ENCODE data around the gene SKOR2. TPM values are rescaled to one million over a fixed set of nuclear protein-coding genes. Genes with fewer than 3 reads are reported as not detected.
A peak's percentile ranks its signal among the peaks of the same experiment; 100 is the strongest.
"Not testable (repeated sequence)": the region's sequence is repeated elsewhere in the genome, so short reads cannot be mapped to it uniquely, and the experiment has no call there.

SKOR2 gene
- total and polyA plus RNA-seq, 4 donors, result 0.55 to 5.9 (median 3.2) TPM

DNA sequence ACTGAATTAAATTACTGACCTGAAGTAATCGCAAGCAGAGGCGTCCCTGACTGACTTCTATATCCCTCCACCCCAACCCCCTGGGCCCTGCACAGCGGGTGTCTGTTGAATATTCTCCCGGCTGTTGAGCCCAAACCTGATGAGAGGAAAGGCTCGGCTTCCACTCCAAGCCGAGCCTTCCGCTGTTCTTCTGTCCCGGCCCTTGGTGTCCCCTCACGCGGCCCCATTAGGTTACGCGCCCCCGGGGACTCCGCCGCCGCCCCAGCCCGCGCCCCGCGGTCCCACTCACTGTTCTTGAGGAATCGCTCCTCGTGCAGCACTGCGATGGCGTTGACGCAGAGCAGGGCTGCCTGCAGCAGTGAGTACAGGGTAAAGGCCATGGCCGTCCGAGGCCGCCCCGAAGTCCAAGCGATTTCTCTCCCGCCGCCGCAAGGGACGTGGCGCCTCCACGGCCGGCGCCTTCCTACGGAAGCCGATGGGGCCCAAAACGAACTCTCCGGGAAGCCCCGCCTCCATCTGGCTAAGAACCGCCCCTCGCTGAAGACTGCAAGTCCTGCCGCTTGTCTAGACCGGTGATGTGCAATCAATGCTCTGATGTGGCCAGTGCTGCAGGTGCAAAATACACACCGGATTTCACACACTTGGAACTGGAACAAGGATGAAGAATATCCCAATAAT, 75.4 kb downstream of the SKOR2 start, which contains the start of gene IER3IP1:
Gene IER3IP1, minus strand, starts transcription at position 467 of the 678 bp plus-strand sequence. Its CDS starts 87 bp downstream, at position 380.
- WGBS (ENCODE audit: insufficient coverage), result under 1% methylated on average over 47 of the region's 48 CpGs
- peak within 1 kb of the TSS; percentile 84 for H3K27ac ChIP-seq (ENCODE audit: low read depth, low read length)

DNA sequence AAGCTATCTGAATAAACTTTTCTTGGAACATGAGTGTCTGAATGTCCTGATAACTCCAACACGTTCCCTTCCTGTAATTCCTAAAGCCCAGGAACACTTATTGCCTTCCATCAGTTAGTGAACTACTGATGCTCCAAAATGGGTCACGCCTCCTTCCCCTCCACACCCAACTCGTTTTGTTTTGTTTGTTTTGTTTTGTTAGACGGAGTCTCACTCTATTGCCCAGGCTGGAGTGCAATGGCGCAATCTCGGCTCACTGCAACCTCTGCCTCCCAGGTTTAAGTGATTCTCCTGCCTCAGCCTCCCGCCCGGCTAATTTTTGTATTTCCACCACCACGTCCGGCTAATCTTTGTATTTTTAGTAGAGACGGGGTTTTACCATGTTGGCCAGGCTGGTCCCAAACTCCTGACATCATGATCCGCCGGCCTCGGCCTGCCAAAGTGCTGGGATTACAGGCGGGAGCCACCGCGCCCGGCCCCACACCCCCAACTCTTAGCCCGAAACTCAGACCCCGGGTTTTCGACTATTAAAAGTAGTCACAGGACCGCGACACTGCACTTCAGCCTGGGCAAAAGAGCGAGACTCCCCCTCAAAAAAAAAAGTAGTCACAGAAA, 76.1 kb downstream of the SKOR2 start:
- 3% methylated on average over 12 of the region's 24 CpGs for WGBS (ENCODE audit: insufficient coverage)

More for the DNA sequence above, 75.4 kb downstream of the SKOR2 start, which contains the start of gene IER3IP1:
- peak within 1 kb of the TSS; percentile 88 for H3K4me3 ChIP-seq (ENCODE audit: low read depth, low read length)
- H3K4me1 ChIP-seq (ENCODE audit: control insufficient read depth, insufficient read depth, low read length), result peaks cover 8% of the 10 kb centered on the region
- H3K27me3 ChIP-seq (ENCODE audit: control insufficient read depth, insufficient read depth, low read length), result no peaks in the 10 kb centered on the region
- H3K36me3 ChIP-seq (ENCODE audit: control insufficient read depth, insufficient read depth, low read length), result no peaks in the 10 kb centered on the region
- H3K9me3 ChIP-seq (ENCODE audit: control insufficient read depth, insufficient read depth, low read length), result no peaks in the 10 kb centered on the region
- DNase-seq (ENCODE audit: low read depth in 4 of 6, low spot score in 6 of 6), result peak; percentile 70 to 97 (median 87)

DNA sequence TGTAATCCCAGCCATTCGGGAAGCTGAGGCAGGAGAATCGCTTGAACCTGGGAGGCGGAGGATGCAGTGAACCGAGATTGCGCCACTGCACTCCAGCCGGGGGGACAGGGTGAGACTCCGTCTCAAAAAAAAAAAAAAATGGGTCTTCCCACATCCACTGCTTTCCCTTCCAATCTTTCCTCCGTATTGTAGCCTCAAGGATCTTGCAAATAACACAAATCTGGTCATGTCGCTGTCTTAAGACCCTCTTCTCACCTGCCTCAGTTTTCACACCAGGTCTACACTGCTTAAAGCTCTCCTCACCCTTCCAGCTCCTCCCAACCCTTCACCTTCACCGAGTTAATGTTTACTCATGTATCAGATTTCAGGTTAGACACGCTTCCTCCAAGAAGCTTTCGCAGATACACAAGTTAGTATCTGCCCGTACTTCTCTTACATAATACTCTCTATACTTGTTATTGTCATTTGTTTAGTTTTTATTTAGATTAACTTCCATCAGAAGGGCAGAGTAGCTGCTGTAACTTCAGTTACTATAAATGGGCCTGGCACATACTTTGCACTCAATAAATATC, 76.8 kb downstream of the SKOR2 start:
- H3K36me3 ChIP-seq (ENCODE audit: control insufficient read depth, insufficient read depth, low read length), result no peaks in the 10 kb centered on the region
- no peak for DNase-seq (ENCODE audit: low read depth in 4 of 6, low spot score in 6 of 6)
- no peaks in the 10 kb centered on the region for H3K27me3 ChIP-seq (ENCODE audit: control insufficient read depth, insufficient read depth, low read length)
- H3K9me3 ChIP-seq (ENCODE audit: control insufficient read depth, insufficient read depth, low read length), result no peaks in the 10 kb centered on the region
- WGBS (ENCODE audit: insufficient coverage), result 85% methylated on average over 10 of the region's 13 CpGs
- H3K4me3 ChIP-seq (ENCODE audit: low read depth, low read length), result no peak overlapping the region
- no peak overlapping the region for H3K27ac ChIP-seq (ENCODE audit: low read depth, low read length)
- H3K4me1 ChIP-seq (ENCODE audit: control insufficient read depth, insufficient read depth, low read length), result peaks cover 8% of the 10 kb centered on the region

More for the DNA sequence above, 76.1 kb downstream of the SKOR2 start:
- Histone ChIP-seq H3K27me3 (ENCODE audit: control insufficient read depth, insufficient read depth, low read length) (no peaks in the 10 kb centered on the region), H3K4me1 (ENCODE audit: control insufficient read depth, insufficient read depth, low read length) (peaks cover 8% of the 10 kb centered on the region), H3K4me3 (ENCODE audit: low read depth, low read length) (peak overlapping the region; percentile 88), H3K36me3 (ENCODE audit: control insufficient read depth, insufficient read depth, low read length) (no peaks in the 10 kb centered on the region), H3K9me3 (ENCODE audit: control insufficient read depth, insufficient read depth, low read length) (no peaks in the 10 kb centered on the region), H3K27ac (ENCODE audit: low read depth, low read length) (peak overlapping the region; percentile 84)
- DNase-seq (ENCODE audit: low read depth in 4 of 6, low spot score in 6 of 6), result peak in 1 of 6 donors; percentile 9

DNA sequence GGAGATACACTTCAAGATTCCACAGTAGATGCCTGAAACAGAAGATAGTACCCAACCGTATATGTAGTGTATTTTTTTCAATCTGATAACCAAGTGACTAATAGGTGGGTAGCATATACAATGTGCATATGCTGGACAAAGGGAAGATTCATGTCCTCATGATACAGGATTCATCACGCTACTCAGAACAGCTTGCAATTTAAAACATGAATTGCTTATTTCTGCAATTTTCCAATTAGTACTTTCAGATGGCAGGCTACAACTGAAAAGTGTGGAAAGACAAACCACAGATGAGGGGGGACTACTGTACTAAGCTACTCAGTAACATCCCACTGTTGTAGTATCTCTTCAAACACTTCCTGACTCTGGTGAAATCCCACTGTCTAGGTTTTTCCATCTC, 79.0 kb downstream of the SKOR2 start:
- Histone ChIP-seq H3K4me1 (ENCODE audit: control insufficient read depth, insufficient read depth, low read length) (peaks cover 8% of the 10 kb centered on the region), H3K9me3 (ENCODE audit: control insufficient read depth, insufficient read depth, low read length) (no peaks in the 10 kb centered on the region), H3K27me3 (ENCODE audit: control insufficient read depth, insufficient read depth, low read length) (no peaks in the 10 kb centered on the region), H3K27ac (ENCODE audit: low read depth, low read length) (no peak overlapping the region), H3K4me3 (ENCODE audit: low read depth, low read length) (no peak overlapping the region), H3K36me3 (ENCODE audit: control insufficient read depth, insufficient read depth, low read length) (no peaks in the 10 kb centered on the region)
- no CpG with 5 or more reads among the region's 2 CpGs for WGBS (ENCODE audit: insufficient coverage)
- DNase-seq (ENCODE audit: low read depth in 4 of 6, low spot score in 6 of 6), result no peak

DNA sequence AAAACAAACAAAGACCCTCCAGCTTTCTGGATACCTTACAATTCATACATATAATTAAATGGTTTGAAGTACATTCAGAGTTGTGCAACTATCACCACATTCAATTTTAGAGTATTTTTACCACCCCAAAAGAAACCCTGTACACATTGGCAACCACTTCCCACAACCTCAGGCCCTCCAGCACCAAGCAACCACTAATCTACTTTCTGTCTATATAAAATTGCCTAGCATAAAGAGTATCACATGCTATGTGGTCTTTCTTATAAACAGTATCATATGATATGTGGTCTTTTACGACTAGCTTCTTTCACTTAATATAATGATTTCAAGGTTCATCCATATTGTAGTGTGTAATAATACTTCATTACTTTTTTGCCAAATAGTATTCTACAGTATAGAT, 82.5 kb downstream of the SKOR2 start:
- no CpG with 5 or more reads among the region's 1 CpG for WGBS (ENCODE audit: insufficient coverage)
- Histone ChIP-seq H3K9me3 (ENCODE audit: control insufficient read depth, insufficient read depth, low read length) (no peaks in the 10 kb centered on the region), H3K4me1 (ENCODE audit: control insufficient read depth, insufficient read depth, low read length) (no peaks in the 10 kb centered on the region), H3K27ac (ENCODE audit: low read depth, low read length) (no peak overlapping the region), H3K27me3 (ENCODE audit: control insufficient read depth, insufficient read depth, low read length) (no peaks in the 10 kb centered on the region), H3K4me3 (ENCODE audit: low read depth, low read length) (no peak overlapping the region), H3K36me3 (ENCODE audit: control insufficient read depth, insufficient read depth, low read length) (no peaks in the 10 kb centered on the region)
- DNase-seq (ENCODE audit: low read depth in 4 of 6, low spot score in 6 of 6), result no peak

DNA sequence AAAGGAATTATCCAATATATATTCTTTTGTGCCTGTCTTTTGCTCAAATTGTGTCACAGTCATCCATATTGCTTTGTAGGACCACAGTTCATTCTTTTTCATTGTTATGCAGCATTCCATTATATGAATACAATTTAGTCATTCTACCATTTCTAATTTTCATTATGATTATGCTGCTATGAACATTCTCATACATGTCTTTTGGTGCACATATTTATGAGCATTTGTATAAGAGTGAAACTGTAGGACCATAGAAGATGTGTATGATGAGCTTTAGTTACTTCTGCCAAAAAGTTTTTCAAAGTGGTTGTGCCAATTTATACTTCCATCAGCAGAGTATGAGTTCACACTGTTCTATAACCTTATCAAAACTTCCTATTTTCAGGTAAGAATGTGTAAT, 83.0 kb downstream of the SKOR2 start:
- no peak overlapping the region for H3K27ac ChIP-seq (ENCODE audit: low read depth, low read length)
- H3K4me1 ChIP-seq (ENCODE audit: control insufficient read depth, insufficient read depth, low read length), result no peaks in the 10 kb centered on the region
- no peaks in the 10 kb centered on the region for H3K36me3 ChIP-seq (ENCODE audit: control insufficient read depth, insufficient read depth, low read length)
- H3K9me3 ChIP-seq (ENCODE audit: control insufficient read depth, insufficient read depth, low read length), result no peaks in the 10 kb centered on the region
- no peak for DNase-seq (ENCODE audit: low read depth in 4 of 6, low spot score in 6 of 6)
- H3K27me3 ChIP-seq (ENCODE audit: control insufficient read depth, insufficient read depth, low read length), result no peaks in the 10 kb centered on the region
- no peak overlapping the region for H3K4me3 ChIP-seq (ENCODE audit: low read depth, low read length)

DNA sequence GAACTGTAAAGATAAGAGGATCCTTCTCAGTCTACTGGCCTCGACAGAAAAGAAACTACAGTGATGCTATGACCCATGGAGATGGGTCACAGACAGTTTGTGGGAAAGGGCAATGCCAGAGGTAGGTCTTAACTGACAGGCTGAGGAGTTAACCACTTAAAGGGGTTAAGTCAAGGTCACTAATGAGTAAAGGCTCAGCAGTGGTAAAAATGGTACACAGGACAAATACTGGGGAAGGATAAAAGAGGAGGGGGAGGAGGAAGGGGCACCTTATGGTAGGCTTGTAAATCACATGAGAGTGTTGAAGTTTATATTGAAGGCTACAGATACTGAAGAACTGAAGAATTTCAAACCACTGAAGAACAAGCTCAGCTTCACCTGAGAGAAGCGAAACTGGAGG, 85.2 kb downstream of the SKOR2 start:
- no peak overlapping the region for H3K27ac ChIP-seq (ENCODE audit: low read depth, low read length)
- H3K36me3 ChIP-seq (ENCODE audit: control insufficient read depth, insufficient read depth, low read length), result no peaks in the 10 kb centered on the region
- H3K4me1 ChIP-seq (ENCODE audit: control insufficient read depth, insufficient read depth, low read length), result no peaks in the 10 kb centered on the region
- no peak for DNase-seq (ENCODE audit: low read depth in 4 of 6, low spot score in 6 of 6)
- H3K9me3 ChIP-seq (ENCODE audit: control insufficient read depth, insufficient read depth, low read length), result no peaks in the 10 kb centered on the region
- 83% methylated on average over 1 of the region's 2 CpGs for WGBS (ENCODE audit: insufficient coverage)
- no peak overlapping the region for H3K4me3 ChIP-seq (ENCODE audit: low read depth, low read length)
- H3K27me3 ChIP-seq (ENCODE audit: control insufficient read depth, insufficient read depth, low read length), result no peaks in the 10 kb centered on the region

DNA sequence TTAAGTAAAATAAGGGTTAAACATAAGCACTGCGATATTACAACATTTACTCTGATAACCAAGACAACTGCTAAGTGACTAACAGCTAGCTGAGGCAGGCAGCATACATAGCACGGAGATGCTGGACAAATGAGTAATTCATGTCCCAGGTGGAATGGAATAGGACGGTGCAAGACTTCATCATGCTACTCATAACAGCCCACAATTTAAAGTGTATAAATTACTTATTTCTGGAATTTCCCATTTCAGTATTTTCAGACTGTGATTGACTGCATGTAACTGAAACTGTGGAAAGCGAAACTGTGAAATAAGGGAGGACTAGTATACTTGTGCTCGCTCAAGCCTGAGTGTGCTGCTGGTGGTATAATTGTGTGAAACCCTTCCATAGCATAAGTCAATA, 88.2 kb downstream of the SKOR2 start:
- Histone ChIP-seq H3K4me3 (ENCODE audit: low read depth, low read length) (no peak overlapping the region), H3K27ac (ENCODE audit: low read depth, low read length) (no peak overlapping the region), H3K4me1 (ENCODE audit: control insufficient read depth, insufficient read depth, low read length) (no peaks in the 10 kb centered on the region), H3K27me3 (ENCODE audit: control insufficient read depth, insufficient read depth, low read length) (no peaks in the 10 kb centered on the region), H3K36me3 (ENCODE audit: control insufficient read depth, insufficient read depth, low read length) (no peaks in the 10 kb centered on the region), H3K9me3 (ENCODE audit: control insufficient read depth, insufficient read depth, low read length) (no peaks in the 10 kb centered on the region)
- no peak for DNase-seq (ENCODE audit: low read depth in 4 of 6, low spot score in 6 of 6)
- no CpG with 5 or more reads among the region's 5 CpGs for WGBS (ENCODE audit: insufficient coverage)

DNA sequence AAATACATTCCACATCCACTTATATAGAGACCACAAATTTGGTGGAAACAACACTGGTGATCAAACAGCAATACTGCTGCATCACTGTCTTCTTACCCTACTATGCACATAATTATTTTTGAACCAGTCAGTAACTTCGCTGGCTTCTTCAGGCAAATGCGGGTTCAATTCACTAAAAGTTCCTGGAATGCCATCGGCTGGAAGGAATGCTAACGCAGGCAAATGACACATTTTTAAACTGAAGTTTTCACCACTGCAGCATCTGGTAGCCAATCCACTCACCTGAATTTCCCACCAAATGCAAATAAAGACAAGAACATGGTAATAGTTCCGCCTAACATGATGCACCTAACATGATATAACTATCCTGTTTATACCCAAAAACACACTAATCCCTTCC, 91.2 kb downstream of the SKOR2 start:
- Histone ChIP-seq H3K27me3 (ENCODE audit: control insufficient read depth, insufficient read depth, low read length) (no peaks in the 10 kb centered on the region), H3K4me1 (ENCODE audit: control insufficient read depth, insufficient read depth, low read length) (no peaks in the 10 kb centered on the region), H3K36me3 (ENCODE audit: control insufficient read depth, insufficient read depth, low read length) (no peaks in the 10 kb centered on the region), H3K9me3 (ENCODE audit: control insufficient read depth, insufficient read depth, low read length) (no peaks in the 10 kb centered on the region), H3K4me3 (ENCODE audit: low read depth, low read length) (no peak overlapping the region), H3K27ac (ENCODE audit: low read depth, low read length) (no peak overlapping the region)
- WGBS (ENCODE audit: insufficient coverage), result 96% methylated on average over 3 of the region's 5 CpGs
- no peak for DNase-seq (ENCODE audit: low read depth in 4 of 6, low spot score in 6 of 6)

DNA sequence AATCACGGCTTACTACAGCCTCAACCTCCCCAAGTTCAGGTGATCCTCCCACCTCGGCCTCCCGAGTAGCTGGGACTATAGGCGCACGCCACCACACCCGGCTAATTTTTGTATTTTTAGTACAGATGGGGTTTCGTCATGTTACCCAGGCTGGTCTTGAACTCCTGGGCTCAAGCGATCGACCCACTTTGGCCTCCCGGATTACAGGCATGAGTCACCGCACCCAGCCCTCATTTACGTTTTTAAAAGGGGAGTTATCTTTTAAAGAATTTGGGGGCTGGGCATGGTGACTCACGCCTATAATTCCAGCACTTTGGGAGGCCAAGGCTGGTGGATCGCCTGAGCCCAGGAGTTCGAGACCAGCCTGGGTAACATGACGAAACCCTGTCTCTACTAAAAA, 93.1 kb downstream of the SKOR2 start:
- WGBS (ENCODE audit: insufficient coverage), result 95% methylated on average over 11 of the region's 16 CpGs
- H3K27ac ChIP-seq (ENCODE audit: low read depth, low read length); H3K27me3 ChIP-seq (ENCODE audit: control insufficient read depth, insufficient read depth, low read length); H3K4me3 ChIP-seq (ENCODE audit: low read depth, low read length); H3K4me1 ChIP-seq (ENCODE audit: control insufficient read depth, insufficient read depth, low read length); H3K9me3 ChIP-seq (ENCODE audit: control insufficient read depth, insufficient read depth, low read length); H3K36me3 ChIP-seq (ENCODE audit: control insufficient read depth, insufficient read depth, low read length); DNase-seq (ENCODE audit: low read depth in 4 of 6, low spot score in 6 of 6): not testable (repeated sequence)

Measured in spinal cord (tissue), 10 donors.